GM12874 (cell line): ENCODE data around the gene BUD31.

Source experiments
- TF ChIP-seq, protein P1 (sequence below): IDR thresholded peaks from 2 replicates; pipeline ENCODE4 v1.5.1; 2011; ENCODE audit warnings: low read depth, mild to moderate bottlenecking, control low read depth, low read length, moderate library complexity; ENCODE audit not compliant: insufficient read depth

The BUD31 gene

DNA sequence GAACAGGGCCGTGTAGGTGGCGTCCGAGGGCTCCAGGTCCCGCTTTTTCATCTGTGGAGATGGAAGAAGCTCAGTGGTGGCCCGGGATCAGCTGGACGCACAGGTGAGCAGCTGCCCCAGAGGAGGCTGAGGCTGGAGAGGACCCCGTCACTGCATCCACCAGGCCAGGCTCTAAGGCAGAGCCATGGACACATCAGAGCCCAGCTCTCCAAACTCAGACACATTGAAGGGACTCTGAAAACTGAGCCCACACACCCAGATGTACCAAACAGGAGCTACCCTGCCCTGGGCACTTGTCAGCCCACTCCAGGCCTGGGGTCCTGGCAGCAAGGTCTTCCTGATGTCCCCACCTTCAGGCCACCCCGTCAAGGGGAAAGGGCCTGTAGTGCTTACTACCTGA is 21.0 kb downstream of the BUD31 start:
- TF ChIP-seq, protein P1, sequence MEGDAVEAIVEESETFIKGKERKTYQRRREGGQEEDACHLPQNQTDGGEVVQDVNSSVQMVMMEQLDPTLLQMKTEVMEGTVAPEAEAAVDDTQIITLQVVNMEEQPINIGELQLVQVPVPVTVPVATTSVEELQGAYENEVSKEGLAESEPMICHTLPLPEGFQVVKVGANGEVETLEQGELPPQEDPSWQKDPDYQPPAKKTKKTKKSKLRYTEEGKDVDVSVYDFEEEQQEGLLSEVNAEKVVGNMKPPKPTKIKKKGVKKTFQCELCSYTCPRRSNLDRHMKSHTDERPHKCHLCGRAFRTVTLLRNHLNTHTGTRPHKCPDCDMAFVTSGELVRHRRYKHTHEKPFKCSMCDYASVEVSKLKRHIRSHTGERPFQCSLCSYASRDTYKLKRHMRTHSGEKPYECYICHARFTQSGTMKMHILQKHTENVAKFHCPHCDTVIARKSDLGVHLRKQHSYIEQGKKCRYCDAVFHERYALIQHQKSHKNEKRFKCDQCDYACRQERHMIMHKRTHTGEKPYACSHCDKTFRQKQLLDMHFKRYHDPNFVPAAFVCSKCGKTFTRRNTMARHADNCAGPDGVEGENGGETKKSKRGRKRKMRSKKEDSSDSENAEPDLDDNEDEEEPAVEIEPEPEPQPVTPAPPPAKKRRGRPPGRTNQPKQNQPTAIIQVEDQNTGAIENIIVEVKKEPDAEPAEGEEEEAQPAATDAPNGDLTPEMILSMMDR, result no peak

DNA sequence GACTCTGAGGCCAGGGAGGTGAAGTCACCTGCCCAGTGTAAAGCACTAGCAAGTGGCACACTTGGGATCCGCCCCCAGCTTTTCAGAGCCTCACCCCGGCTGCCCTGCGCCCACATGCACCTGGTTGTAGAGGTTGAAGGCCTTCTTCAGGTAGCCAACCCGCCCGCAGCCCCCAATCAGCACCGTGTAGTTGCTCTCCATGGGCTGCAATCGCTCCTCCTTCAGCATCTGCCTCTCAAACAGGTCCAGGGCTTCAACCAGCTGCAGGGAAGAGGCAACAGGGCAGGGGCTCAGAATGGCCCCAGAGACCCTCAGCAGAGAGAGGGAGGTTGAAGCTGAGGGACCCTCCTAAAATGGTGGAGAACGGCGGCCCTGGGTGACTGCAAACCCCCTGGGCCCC is 24.4 kb downstream of the BUD31 start:
- TF ChIP-seq, protein P1, result no peak

DNA sequence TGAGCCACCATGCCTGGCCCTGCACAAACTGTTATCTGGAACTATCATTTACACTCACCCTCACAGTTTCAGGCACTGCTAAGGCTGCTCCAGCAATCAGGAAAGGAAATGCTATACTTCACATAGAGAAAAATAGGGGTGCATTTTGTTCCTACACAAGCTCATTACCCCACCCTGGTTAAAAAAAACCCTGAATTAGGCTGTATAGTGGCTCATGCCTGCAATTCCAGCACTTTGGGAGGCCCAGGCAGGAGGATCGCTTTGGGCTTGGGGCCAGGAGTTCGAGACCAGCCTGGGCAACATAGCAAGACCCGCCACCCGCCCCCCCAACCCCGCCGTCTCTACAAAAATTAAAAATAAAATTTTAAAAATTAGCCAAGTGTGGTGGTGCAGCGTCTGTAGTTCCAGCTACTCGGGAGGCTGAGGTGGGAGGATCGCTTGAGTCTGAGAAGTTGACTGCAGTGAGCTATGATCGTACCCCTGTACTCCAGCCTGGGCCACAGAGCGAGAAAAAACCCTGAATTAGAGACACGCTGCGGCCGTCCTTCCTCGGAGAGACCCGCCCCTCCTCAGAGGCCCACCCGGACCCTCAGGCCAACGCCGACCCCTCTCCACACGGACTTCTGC is 29.3 kb downstream of the BUD31 start:
- TF ChIP-seq, protein P1, result no peak

DNA sequence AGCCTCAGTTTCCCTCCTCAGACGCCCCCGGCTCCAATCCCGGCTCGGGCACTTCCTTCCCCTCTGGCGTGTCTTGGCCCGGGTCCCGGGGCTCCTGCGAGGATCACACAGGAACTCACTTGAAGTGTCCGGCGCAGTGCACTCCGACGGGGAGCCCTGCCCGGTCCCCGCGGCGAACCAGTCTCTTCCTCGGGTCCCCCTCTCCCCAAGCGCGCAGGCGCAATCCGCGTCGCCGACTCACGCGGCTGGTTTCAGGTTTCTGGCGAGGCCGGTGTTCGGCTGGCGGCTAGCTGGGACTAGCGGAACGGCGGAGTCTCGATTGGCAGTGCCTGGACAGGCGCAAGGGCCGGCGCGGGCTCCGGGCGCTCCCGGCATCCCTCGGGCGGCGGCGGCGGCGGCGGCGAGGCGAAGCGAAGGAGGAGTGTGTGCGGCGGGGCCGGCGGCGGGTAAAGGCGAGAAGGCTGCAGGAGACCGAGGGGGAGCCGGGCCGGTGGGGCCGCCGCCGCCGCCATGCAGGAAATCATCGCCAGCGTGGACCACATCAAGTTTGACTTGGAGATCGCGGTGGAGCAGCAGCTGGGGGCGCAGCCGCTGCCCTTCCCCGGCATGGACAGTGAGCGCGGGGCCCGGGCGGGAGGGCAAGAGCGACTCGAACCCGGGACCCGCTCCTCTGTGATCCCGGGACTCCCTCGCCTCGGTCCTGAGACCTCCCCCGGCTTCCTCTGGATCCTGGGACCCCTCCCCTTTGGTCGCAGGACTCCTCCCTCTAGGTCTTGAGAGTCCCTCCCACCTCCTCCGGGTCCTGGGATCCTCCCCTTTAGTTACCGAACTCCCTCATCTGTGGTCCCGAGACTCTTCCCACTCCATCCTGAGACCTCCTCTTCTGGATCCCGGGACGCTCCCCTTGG is 30.1 kb downstream of the BUD31 start, which contains the start of the genes CPSF4 and PTCD1:
Gene CPSF4 (plus strand): TSS at position 371 of the 908 bp plus-strand sequence. CDS start 140 bp downstream, at position 511.
Gene PTCD1 (minus strand): TSS at position 226 of the 908 bp plus-strand sequence. CDS start 3,556 bp downstream, outside the sequence.
- TF ChIP-seq, protein P1, result no peak

DNA sequence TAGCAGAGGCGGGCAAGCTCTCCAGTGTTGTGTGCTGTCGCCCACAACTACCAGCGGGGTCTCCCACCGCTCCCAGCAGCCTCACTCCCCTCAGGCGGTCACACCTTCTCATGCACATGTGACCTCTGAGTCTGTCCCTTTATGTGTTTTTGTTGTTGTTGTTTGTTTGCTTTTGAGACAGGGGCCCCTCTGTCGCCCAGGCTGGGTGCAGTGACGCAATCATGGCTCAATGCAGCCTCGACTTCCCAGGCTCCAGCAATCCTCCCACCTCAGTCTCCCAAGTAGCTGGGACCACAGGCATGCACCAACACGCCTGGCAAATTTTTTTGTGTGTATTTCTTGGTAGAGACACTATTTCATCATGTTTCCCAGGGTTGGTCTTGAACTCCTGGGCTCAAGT is 31.4 kb downstream of the BUD31 start:
- TF ChIP-seq, protein P1, result no peak

DNA sequence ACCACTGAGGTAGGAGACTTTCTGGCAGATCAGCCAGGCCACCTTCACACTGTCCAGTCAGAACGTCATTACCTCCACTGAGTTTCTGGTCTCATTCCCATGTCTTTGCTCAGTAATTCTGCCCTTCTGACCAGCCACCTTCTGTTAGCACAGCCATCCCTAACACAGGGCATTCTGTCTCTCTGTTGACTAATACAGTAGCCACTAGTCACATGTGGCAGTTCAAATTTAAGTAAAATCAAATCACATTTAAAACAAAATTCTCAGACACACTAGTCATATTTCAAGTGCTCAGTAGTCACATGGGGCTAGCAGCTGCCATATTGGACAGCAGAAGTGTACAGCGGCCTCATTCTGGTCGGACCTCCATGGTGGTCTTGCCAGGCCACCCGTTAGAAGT is 37.3 kb downstream of the BUD31 start:
- TF ChIP-seq, protein P1, result no peak

DNA sequence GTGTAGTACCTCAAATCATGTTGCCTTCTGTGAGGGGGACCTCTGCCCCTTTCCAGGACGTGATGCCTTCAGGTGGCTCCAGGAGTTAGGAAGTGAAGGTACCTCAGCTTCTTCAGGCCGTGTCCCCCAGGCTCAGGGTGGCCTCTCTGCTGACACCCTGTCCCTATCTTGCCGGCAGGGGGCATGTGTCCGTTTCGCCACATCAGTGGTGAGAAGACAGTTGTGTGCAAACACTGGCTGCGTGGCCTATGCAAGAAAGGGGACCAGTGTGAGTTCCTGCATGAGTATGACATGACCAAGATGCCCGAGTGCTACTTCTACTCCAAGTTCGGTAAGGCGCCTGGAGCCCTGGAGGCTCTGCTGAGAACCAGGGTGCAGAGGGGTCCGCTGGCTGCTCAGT is 39.2 kb downstream of the BUD31 start:
- TF ChIP-seq, protein P1, result no peak
